HG03442 (cell line): ENCODE results near the gene ZCCHC7.
A peak's percentile ranks its signal among the peaks of the same experiment; 100 is the strongest.

Experiments
- ATAC-seq: cut with Tn5 transposase; IDR thresholded peaks from one replicate; pipeline ENCODE4 v1.9.1; 2021; ENCODE audit warnings: mild to moderate bottlenecking, moderate library complexity; ENCODE audit not compliant: unreplicated experiment

The ZCCHC7 gene

DNA sequence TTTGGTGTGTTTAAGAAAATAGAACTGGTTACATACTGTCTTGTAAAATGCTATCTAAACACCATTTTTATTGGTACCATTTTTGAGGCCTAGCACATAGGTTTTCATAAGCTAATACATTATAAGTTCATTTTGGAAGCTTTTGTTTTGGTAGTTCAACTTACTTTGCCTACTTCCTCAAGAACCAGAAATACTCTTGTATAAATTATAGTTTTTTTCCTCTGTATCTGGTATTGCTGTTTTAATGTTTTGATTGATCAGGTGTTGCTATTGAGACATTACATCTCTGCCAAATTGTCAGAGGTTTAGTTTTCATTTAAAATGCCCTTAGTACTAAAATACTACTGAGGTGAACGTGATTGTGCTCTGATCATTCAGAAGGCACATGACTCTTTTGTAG lies 211.5 kb downstream of the ZCCHC7 start:
- no peak for ATAC-seq

DNA sequence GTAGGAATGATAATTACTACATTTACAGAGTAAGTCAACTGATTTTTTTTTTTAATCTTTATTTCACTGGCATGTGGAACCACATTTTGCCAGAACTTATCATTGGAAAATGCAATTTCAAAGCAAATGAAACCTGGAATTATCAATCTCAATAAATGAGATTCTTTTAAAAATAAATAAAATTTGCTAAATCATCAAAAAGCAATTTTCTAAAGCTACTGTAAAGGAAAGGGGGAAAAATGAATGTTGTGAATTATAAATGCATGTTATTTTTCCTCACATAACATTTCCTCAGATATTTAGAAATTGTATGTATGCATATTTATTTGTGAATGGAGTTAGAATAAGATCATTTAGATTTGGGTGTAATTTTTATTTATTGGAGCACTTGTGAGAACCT lies 212.2 kb downstream of the ZCCHC7 start:
- ATAC-seq: no peak

DNA sequence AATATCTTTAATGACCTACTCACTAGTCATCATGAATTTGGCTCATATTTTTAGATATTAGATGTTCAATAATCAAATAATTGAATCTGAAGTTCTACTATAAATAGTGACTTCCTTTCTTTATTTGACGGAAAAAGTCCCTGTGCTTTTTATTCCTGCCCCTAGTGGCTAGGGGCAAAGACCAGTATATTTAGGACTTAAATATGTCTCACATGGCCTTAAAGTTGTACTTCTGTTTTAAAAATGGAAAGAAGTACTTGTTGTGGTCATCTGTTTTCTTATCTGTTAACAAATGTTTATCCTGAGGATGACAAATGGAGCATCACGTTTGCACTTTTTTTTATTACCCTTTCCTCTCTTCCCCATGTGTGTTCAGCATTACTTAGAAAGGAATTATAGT lies 212.9 kb downstream of the ZCCHC7 start:
- ATAC-seq: no peak

DNA sequence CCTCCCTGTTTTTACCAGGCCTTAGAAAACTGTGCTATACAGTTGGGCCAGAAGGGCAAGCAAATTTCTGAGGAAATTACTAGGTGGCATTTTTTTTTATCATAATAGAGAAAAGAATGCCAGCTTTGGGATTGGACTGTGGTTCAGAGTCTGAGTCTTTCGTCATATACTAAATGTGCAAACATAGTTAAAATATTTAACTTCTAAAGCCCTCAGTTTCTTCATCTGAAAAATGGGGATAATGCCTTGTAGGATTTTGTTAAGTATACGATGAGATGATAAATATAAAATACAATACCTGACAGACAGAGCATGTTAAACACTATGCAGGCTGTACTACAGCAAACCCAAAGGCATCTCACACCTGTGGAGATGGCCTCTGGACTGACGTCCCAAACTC lies 214.9 kb downstream of the ZCCHC7 start:
- ATAC-seq: no peak

DNA sequence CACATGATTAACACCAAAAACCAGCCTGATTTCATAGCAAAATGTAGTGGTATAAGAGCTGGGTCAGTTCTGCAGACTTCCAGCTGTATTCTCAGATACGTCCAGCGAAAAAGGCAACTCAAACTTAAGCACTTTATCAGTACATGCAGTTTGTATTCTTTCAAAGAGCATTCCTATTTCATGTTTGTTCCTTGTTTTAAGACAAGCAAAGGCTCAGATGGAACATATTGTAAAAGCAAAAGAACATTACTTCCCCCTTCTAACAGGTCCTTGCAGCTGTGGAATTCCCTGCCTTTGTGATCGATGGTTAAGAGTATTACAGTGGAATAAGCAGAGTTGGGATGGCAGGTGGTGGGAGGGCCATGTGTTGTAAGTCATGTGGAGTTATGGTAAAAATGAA lies 215.8 kb downstream of the ZCCHC7 start:
- ATAC-seq: no peak

DNA sequence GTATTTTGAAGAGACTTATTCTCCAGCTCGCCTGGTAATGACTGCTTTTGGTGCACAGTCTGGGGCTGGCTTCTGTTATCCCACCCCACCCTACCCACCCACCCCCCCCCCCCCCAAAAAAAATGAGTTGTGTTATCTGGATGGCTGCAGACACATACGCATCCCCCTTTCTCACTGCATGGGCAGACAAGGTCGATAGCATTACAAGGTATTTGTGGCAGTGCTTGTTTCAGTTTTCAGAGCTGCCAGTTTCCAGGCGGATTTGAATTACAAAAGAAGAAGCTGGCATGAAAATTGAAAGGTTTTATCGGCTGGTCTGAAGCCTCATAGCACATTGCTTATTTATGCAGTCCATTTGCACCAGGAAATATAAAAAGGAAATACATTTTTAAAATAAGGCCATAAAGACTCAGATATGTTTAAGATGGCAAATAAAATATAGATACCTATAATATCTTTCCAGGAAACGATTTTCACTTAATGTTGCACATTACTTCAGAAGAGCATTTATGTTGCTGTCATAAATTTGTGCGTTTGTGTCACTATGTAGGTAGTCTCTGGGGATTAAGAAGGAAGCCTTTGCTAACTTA lies 217.0 kb downstream of the ZCCHC7 start:
- ATAC-seq: no peak

DNA sequence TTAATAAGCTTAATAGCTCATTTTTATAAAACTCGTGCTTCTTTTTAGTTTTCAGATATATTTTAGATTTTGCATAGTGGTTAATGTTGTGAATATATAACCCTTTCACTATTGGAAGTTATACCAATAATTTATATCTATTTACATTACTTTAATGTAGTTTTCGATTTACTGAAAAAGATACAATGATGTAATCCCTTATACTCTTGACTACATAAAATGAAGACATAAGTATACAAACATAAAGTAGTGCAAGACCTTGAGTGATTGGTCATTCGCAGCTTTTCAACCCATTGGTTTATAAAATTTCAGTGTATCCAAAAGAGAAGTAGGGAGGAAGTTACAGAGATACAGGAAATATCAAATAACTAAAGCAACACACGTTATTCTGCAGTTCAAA lies 217.8 kb downstream of the ZCCHC7 start:
- ATAC-seq: no peak

DNA sequence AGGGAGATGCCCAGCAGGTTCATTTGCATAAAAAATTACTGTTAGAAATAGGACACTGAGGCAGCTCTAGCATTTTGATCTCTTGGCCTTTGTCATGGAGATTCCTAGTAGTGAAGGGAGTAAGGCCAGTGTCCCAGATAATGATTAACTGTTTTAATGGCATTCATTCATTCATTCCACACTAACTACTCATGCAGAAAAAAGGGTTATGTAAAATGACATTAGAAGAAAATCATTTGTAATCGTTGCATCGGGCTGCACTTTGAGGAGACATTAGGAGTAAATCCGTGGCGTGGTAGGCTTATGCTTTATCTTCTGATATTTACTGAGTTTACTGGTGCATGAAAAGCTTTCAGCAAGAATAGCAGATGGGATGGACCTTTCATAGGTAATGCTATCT lies 219.5 kb downstream of the ZCCHC7 start:
- ATAC-seq: no peak

DNA sequence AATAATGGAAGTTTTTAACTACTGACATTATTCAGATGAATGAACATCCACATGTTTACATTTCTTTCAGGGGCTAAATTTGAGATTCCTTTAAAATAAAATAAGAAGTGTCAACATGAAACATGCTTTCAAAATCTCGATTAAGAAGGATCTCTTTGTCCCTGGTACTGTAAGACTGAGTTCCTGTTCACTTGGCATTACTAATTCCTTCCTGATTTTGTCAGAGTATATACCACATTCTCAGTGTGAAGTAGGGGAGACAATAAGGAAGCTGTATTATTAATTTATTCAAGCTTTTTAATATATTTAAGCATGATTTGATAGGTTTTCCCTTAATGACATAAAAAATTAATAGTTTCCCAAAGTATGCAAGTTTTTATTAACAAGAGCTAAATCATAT lies 220.6 kb downstream of the ZCCHC7 start:
- no peak for ATAC-seq

DNA sequence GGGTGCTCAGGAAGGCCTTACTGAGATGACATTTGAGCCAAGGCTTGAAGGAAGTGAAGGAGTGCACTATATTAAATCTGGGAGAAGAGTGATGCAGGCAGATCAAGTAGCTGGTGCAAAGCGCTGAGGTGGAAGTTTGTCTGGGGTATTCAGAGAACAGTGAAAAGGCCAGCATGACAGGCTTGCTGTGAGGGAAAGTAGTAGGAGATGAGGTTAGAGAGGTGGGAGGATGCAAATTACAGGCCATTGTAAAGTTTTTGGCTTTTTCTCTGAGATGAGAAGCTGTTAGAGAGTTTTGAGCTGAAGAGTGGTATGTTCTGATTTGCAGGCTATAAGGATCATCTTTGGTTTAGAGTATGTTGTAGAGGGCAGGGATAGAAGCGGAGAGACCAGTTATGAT lies 221.3 kb downstream of the ZCCHC7 start:
- ATAC-seq: no peak

DNA sequence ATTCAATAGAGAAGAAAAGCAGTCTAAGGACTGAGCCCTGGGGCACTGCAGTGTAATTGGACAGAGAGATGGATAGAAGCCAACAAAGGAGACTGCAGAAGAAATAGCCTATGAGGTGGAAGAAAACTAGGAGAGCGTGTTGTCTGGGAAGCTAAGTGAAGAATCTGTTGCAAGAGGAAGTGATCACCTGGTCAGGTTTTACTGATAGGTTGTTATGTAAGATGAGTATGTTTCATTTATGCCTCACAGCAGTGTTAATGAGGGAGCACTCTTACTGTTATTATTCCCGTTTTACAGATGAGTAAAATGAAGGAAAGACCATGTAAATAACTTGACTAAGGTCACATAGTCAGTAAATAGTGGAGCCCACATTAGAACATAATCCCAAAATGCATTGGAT lies 222.1 kb downstream of the ZCCHC7 start:
- no peak for ATAC-seq

DNA sequence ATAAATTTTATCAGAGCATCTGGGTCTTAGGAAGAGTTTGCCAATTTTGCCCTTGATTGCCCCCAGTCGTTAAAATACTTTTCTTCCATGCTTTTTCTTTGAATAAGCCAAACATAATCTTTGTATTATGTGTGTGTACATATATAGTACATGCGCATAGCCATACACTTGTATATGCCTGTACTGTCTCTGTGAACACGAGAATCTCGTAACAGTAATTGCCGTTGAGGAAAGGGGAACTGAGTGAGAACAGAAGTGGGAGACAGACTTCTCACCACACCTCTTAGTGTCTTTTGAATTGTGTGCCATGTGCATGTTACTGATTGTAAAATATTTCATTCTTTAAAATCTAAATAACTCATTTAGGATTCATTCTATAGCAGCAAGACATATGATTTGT lies 222.5 kb downstream of the ZCCHC7 start:
- ATAC-seq: no peak

DNA sequence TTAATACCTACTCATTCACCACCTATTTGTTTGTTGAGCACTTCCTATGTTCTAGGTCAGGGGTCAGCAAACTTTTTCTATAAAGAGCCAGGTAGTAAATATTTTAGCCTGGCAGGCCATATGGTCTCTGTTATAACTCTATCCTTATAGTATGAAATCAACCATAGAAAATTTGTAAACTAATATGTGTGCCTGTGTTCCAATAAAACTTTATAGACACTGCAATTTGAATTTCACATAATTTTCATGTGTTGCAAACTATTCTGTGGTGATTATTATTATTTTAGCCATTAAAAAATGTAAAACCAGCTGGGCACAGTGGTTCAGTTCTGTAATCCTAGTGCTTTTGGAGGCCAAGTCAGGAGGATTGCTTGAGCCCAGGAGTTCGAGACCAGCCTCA lies 223.3 kb downstream of the ZCCHC7 start:
- no peak for ATAC-seq

DNA sequence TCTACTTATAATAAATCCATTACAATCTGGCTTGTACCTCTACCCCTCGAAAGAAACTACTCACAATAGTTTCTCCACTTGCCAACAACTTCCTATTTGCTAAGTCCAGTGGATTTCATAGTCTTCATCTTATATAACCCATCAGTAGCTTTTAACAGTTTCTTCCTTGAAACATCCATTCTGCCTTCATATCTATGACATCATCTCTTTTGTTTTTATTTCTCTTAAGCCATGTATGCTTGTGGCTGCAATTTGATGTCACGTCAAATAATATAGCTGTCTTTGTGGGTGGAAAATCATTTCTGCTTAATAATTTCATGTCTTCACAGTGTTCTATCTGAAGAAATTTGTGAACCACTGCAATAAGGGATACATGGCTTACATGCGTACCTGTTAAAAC lies 224.7 kb downstream of the ZCCHC7 start:
- ATAC-seq: no peak

DNA sequence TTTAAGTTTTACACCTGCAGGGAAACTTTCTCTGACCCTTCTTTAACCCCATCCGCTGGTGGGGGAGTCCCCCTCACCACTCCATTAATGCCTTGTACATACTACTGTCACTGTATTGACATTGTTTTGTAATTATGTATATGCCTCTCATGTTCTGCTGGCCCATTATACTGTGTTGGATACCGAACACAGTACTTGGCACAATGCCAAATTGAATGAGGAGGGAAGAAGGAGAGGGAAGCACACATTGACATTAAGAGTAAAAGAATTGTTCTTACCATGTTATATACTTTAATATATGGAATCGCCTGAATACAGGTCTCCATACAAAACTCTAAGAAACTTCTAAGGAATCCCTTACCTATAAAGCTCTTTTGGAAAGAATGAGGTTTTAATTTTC lies 228.5 kb downstream of the ZCCHC7 start:
- ATAC-seq: no peak

DNA sequence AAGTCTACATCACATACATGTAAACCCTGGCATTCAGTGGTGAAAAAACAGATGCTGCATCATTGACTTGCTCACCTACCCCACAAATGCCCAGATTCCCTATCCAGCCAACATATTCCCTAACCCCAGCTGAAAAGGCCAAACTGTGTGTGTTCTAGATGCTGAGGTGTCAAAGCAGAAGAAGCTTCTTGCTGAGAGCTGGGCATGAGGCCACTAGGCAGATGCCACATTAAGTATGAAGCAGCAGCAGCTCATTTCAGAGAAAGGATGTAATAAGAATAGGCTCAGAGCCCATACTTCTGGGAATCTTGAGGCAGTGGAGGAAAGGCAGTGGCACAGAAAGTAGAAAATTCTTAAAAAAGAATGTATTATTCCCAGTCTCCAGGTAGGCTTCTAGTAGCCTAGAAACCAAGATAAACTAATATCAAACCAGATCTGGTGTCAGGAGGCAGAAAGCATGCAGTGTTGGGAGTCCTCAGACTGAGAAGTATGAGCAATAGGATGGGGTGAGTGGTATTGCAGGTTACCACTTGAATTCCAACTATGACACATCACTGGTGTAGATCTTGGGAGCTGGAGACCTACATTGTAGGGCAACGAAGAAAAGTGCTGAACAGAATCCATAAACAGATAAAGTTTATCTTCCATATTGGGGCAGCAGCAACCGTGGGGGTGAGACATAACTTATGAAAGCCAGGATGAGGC lies 230.3 kb downstream of the ZCCHC7 start:
- no peak for ATAC-seq

DNA sequence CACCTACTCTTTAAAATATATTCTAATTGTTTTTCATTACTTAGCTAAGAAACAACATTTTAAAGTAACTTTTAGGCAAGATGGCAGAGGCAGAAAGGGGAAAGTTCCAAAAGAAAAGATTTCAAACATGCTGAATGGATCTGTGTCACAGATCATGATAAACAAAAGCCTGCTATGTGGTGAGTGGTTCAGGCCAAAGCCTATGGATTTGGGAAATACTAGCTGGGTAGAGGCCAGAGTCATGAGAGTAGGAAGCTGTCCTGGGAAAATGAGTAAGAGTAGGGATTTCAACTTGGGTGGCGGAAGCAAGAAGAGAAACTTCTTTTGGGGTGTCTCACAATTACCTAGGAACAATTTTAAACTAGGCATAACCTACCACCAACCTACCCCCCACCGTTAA lies 233.4 kb downstream of the ZCCHC7 start:
- ATAC-seq: no peak

DNA sequence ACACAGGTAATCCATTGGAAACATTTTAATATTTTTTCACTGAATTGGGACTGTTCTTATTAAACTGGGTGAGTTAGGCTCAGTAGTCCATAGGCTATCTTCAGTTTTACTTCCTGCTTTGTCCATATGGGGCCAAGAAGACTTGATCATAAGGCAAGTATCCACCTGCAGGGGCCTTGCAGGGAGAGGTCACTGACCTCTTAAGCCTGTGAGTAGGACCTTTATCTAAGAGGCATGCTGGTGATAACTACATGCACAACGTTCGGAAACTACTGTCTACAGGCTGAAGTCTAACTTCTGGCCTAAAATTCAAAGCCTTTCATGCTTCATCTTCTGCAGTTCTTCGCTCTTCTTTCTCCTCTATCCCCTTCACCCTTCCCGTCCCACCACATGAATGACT lies 242.1 kb downstream of the ZCCHC7 start:
- ATAC-seq: no peak

DNA sequence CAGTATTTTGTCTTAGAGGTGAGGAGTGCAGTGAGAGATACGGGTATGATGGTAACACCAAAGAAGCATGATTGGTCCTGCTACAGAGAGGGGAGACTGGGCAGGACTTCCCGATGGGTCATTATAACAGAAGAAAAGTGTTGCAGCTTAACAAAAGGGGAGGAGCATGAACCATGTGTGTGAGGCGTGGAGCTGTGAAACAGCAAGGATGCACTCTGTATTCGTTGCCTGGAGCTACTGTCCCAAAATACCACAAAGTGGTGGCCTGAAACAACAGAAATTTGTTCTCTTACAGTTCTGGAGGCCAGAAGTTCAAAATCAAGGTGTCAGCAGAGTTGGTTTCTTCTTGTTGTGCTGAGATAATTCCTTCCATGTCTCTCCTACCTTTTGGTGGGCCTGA lies 242.8 kb downstream of the ZCCHC7 start:
- ATAC-seq: no peak

DNA sequence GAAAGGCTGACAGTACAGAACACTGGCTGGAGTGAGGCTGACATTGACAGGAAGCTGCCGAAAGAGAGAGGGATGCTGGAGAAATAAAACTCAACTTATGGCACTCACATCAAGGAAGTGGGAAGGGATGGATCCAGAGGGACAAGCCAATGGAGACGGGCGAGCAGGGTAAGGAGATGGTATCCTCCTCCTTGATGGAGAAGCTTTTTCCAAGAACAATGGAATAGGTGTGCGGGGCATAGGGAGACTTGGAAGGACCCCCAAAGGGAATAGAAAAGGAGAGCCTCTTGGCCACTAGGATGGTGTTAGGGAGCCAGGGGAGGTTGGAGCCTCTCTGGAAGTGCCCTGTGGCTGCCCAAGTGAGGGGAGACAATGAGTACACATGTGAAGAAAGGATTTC lies 243.8 kb downstream of the ZCCHC7 start:
- ATAC-seq: no peak

DNA sequence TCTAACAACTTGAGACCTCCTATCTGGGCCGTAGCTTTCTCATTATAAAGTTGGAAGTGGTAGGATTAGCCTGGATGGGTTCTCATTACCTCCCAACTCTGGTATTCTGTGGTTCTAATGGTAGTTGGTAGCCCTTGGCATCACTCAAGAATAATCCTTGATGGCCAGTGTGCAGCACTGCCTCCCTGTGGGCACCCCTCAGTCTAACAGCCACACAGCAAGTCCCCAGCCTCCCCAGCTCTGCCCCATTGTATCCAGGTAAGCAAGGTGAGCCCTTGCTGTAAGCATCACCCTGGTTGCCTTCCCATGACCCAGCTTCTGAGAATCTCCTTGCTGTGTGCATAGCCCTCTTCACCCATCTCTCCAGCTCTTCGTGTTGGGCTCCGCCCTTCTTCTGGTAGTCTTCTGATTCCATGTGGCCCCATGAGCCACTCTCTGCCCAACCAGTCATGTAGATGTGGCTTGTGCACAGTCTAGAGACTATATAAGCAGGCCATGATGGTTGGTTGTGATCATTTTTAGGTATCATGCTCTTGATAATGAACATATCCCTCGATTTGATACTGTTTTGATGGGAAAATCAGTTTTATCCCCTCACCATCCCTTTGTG lies 244.5 kb downstream of the ZCCHC7 start:
- no peak for ATAC-seq

DNA sequence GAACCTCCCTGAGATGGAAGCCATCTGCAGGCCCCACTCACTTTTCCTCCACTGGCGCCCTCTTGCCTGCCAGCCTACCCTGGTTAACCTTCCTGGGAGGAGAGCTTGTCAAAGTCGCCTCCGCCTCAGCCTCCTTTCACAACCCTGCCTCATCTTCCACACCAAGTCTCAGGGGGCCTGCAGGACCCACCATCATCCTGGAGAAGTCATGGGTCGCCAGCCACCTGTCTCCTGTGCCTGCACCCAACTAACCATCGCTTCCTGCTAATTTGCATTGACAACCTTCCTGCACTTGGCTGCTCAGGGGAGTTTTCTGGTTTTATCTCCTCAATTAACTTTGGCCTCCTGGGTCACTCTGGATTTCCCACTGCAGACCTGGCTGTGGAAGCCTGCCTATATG lies 249.3 kb downstream of the ZCCHC7 start:
- ATAC-seq: peak; percentile 28

DNA sequence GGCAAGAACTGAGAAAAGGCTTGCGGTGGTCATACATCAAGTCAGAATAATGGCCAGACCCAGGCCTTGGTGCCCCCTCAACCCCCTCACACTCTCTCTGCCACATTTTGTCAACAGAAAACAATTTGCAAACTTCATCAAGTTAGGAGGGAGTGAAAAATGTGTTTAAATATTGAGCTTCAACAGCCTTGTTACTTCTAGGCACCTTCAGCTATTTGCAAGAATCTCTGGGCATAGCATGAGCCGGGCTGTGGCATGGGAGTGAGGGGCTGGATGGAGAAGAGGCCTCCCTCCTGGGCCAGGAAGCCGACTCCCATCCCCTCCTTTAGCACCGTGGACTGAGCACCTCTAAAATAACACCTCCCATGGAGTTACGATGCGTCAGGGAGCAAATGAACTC lies 249.9 kb downstream of the ZCCHC7 start:
- no peak for ATAC-seq
